C4-2B (cell line): ENCODE results near the gene SUSD5.

Source experiments
- H3K27ac ChIP-seq: fragments of 450-650 bp; 2 replicates; pipeline ENCODE4 v1.5.1; 2017
- CTCF ChIP-seq: fragments of 450-650 bp; conservative IDR thresholded peaks from 2 replicates; pipeline ENCODE4 v1.5.1; 2017; ENCODE audit warnings: mild to moderate bottlenecking
- ZFX ChIP-seq: fragments of 450-650 bp; IDR thresholded peaks from 2 replicates; pipeline ENCODE4 v1.6.1; 2017

Gene SUSD5

GRCh38 chr3:33219175-33219487 is 521 bp upstream of the SUSD5 start:
- no peak overlapping the region for H3K27ac ChIP-seq
- no peak for TF ChIP-seq CTCF
- TF ChIP-seq ZFX: no peak

GRCh38 chr3:33217866-33218445 is 654 bp downstream of the SUSD5 start:
- no peak overlapping the region for H3K27ac ChIP-seq
- TF ChIP-seq CTCF: no peak
- no peak for TF ChIP-seq ZFX

- H3K27ac ChIP-seq: no peak overlapping the region
- TF ChIP-seq CTCF: no peak
- no peak for TF ChIP-seq ZFX
Observed at GRCh38 chr3:33215739-33216138, 2.9 kb downstream of the SUSD5 start.

GRCh38 chr3:33212406-33212805 is 6.2 kb downstream of the SUSD5 start:
- no peak overlapping the region for H3K27ac ChIP-seq
- TF ChIP-seq CTCF (no peak), ZFX (no peak)

- no peak overlapping the region for H3K27ac ChIP-seq
- TF ChIP-seq ZFX (no peak), CTCF (no peak)
Observed at GRCh38 chr3:33211444-33211843, 7.2 kb downstream of the SUSD5 start.

- no peak overlapping the region for H3K27ac ChIP-seq
- TF ChIP-seq ZFX (no peak), CTCF (no peak)
Observed at GRCh38 chr3:33209357-33209756, 9.3 kb downstream of the SUSD5 start.

GRCh38 chr3:33202711-33203457 is 15.7 kb downstream of the SUSD5 start:
- H3K27ac ChIP-seq: no peak overlapping the region; the same call in 1 of the 2 replicates
- TF ChIP-seq ZFX (no peak), CTCF (no peak)
